ENCODE results near the gene PCBP2. TPM values are rescaled to one million over a fixed set of nuclear protein-coding genes. Genes with fewer than 3 reads are reported as not detected.

The PCBP2 gene
- total RNA-seq, 2 donors from 2014 or later: 763 to 862 TPM

DNA sequence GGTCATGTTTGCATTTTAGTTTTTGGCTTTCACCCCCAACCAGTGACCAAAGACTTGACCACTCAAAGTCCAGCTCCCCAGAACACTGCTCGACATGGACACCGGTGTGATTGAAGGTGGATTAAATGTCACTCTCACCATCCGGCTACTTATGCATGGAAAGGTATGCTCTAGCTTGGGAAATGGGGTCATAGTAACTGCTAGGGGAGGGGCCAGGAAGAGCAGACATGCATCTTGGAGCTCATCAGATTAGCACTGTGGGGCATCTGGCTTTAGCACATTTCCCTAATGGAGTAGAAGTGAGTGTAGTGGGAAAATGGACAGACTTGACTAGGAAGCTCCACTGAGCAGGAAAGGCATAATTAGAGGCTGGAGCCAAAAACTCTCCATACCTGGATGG is 2.8 kb downstream of the PCBP2 start:
- Mint-ChIP-seq H3K27ac (peak overlapping the region; percentile 87), H3K9me3 (no peaks in the 10 kb centered on the region), H3K36me3 (ENCODE audit: low read depth) (peaks cover 76% of the 10 kb centered on the region), H3K27me3 (no peaks in the 10 kb centered on the region), H3K4me1 (peaks cover 33% of the 10 kb centered on the region), H3K4me3 (peak overlapping the region; percentile 80)
- ATAC-seq (replicated peaks): no peak

DNA sequence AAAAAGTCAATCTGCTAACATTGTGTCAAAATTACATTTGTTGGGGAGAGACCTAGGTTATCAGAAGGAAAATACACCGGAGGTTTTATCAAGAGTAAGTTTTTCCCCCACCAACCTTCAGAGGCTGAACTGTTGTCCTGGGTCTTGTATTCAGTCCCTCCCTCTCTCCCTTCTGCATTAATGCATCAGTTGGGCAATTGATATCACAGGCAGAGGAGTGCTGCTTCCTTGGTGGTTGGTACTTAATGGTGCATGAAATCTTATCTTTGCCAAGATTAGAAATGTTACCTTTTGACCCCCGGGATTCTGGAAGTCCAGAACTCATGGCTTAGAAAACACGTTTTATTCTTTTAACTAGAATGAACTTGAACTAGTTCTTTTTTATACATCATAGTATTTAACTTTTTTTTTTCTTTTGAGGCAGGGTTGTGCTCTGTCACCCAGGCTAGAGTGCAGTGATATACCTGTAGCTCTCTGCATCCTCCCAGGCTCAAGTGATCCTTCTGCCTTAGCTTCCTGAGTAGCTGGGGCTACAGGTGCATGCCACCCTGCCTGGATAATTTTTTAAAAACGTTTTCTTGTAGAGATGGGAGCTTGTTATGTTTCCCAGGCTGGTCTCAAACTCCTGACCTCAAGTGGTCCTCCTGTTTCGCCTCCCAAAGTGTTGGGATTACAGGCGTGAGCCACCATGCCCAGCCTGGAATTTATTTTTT is 4.9 kb downstream of the PCBP2 start:
- ATAC-seq (replicated peaks): no peak
- Mint-ChIP-seq H3K4me1 (peaks cover 38% of the 10 kb centered on the region), H3K4me3 (no peak overlapping the region), H3K9me3 (no peaks in the 10 kb centered on the region), H3K27me3 (no peaks in the 10 kb centered on the region), H3K27ac (no peak overlapping the region), H3K36me3 (ENCODE audit: low read depth) (peaks cover 97% of the 10 kb centered on the region)

DNA sequence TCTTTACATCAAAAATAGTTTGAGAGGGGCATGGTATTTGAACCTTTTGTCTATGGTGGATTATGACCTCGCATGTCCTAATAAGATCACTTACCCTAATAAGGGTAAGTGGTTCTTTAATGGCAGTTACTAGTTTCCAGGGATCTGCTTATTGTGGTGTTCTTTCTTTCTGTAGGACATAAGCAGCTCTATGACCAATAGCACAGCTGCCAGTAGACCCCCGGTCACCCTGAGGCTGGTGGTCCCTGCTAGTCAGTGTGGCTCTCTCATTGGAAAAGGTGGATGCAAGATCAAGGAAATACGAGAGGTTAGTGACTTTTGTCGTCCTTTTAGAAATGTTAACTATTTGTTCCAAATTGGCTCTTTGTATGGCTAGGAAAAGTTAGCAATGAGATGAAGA is 7.2 kb downstream of the PCBP2 start:
- ATAC-seq (replicated peaks): no peak
- Mint-ChIP-seq H3K4me1 (peaks cover 37% of the 10 kb centered on the region), H3K9me3 (no peaks in the 10 kb centered on the region), H3K27me3 (no peaks in the 10 kb centered on the region), H3K27ac (no peak overlapping the region), H3K36me3 (ENCODE audit: low read depth) (peaks cover 100% of the 10 kb centered on the region), H3K4me3 (no peak overlapping the region)

DNA sequence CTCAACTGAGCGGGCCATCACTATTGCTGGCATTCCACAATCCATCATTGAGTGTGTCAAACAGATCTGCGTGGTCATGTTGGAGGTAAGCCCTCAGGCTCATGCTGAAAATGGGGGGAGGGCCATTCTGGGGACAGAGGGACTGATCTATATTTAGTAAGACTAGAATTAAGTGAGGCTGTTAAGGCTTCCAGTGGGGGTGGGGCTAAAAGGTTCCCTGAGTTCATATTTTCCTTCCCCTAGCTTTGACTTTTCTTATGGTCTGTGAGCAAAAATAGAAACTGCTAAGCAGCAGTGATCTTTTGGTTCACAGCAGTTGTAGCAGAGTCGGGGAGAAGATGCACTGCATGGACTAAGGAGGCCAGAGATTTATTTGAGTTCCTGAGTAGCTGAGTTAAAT is 9.2 kb downstream of the PCBP2 start:
- H3K4me1 Mint-ChIP-seq: peaks cover 29% of the 10 kb centered on the region
- peak overlapping the region; percentile 80 for H3K27ac Mint-ChIP-seq
- no peak for ATAC-seq (replicated peaks)
- H3K27me3 Mint-ChIP-seq: no peaks in the 10 kb centered on the region
- H3K9me3 Mint-ChIP-seq: no peaks in the 10 kb centered on the region
- H3K4me3 Mint-ChIP-seq: no peak overlapping the region
- H3K36me3 Mint-ChIP-seq (ENCODE audit: low read depth): peaks cover 100% of the 10 kb centered on the region

DNA sequence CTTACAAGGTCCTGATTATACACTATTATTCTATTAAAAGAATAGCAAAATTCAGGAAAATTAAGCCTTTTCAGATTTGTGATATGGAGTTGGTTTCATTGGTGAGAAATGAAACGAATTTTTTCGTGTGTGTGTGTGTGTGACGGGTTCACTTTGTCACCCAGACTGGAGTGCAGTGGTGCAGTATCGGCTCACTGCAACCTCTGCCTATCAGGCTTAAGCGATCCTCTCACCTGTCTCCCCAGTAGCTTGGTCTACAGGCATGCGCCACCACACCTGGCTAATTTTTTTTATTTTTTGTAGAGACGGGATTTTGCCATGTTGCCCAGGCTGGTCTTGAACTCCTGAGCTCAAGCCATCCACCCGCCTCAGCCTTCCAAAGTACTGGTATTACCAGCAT is 9.7 kb downstream of the PCBP2 start:
- Mint-ChIP-seq H3K4me3 (no peak overlapping the region), H3K4me1 (peaks cover 33% of the 10 kb centered on the region), H3K27me3 (no peaks in the 10 kb centered on the region), H3K9me3 (no peaks in the 10 kb centered on the region), H3K27ac (no peak overlapping the region), H3K36me3 (ENCODE audit: low read depth) (peaks cover 100% of the 10 kb centered on the region)
- no peak for ATAC-seq (replicated peaks)

DNA sequence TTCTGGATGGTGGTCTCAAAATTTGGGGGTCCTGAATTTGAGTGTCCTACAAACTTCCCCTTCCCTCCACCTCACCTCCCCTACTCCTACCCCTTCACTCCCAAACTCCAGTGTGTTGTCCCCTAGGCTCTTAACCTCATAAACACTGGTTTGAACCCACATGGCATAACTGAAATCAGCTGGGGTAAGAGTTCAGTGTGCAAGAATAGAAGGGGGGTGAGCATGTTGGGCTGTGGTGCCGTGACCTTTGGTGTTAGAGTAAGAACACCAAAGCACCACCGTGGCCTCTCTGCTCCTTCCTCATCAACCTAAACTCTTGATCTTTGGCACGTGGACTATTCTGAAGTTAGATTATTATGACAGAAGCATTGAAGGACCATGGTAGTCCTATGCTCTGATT is 11.0 kb downstream of the PCBP2 start:
- Mint-ChIP-seq H3K9me3 (no peaks in the 10 kb centered on the region), H3K27ac (peak overlapping the region; percentile 48), H3K4me3 (no peak overlapping the region), H3K4me1 (peaks cover 38% of the 10 kb centered on the region), H3K27me3 (no peaks in the 10 kb centered on the region), H3K36me3 (ENCODE audit: low read depth) (peaks cover 100% of the 10 kb centered on the region)
- ATAC-seq (replicated peaks): no peak

DNA sequence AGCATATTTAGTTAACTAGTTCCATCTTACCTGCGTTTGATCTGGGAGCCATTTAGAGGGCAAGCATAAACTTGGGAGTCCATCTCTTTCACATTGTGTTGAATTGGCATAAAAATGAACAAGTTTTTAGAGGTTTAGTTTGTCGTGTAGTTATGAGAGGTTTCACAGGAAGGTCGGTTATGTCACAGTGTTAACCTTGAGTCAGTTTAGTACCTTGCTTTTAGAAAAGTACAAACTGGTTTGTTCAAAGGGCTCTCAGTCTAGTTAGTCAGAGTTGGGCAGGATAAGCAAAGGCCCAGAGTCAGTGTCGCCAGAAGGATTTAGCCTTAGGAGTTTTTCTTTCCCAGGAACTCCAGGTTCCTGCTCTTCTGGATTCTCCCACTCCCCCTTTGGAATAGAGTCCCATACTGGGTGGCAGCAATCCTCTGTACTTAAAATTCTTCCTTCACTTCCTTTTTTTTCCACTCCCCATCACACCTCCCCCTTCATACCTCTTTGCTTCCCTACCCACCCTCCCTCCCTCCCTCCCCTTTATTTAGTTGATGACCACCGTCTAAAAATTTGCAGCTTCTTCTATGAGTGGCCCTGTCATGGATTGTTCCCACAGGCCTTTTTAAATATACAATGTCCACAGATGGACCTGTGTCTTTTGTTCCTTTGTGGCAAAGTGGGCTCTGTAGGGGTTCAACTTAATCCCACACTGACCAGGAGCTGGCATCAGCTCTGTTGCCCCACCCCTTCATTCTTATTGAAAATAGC is 12.1 kb downstream of the PCBP2 start:
- peak; percentile 39 for ATAC-seq (replicated peaks)
- Mint-ChIP-seq H3K4me1 (peaks cover 37% of the 10 kb centered on the region), H3K36me3 (ENCODE audit: low read depth) (peaks cover 100% of the 10 kb centered on the region), H3K9me3 (no peaks in the 10 kb centered on the region), H3K4me3 (no peak overlapping the region), H3K27ac (peak overlapping the region; percentile 6), H3K27me3 (no peaks in the 10 kb centered on the region)

DNA sequence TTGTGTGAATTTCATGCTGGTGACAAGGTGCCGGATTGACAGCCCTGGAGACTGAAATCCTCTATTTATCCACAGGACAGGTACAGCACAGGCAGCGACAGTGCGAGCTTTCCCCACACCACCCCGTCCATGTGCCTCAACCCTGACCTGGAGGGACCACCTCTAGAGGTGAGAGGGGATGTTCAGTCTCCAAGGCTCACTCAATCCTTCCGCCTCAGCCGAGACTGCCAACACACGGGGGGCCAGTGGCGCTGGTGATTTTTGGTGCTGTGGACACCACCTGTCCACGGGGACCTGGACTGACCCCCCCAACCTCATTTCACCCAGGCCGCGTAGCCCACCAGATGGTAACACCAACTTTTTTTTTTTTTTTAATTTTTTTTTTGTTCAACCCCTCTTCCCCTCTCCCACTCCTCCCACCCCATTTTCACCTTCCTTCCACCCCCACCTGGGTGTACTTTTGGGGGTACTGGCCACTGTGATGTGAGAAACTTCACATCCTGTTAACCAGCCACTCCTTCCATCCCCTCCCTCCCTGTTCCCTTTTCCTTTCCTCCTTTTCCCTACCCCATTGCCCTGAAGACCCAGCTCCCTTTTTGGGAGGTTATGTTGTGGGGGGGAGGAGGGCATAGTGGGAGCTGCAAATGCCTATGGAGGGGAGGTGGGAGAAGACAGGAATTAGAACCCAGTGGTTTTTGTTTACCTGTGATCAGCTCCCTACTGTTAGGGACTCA is 12.9 kb downstream of the PCBP2 start:
- H3K27me3 Mint-ChIP-seq: no peaks in the 10 kb centered on the region
- peak overlapping the region; percentile 76 for H3K27ac Mint-ChIP-seq

DNA sequence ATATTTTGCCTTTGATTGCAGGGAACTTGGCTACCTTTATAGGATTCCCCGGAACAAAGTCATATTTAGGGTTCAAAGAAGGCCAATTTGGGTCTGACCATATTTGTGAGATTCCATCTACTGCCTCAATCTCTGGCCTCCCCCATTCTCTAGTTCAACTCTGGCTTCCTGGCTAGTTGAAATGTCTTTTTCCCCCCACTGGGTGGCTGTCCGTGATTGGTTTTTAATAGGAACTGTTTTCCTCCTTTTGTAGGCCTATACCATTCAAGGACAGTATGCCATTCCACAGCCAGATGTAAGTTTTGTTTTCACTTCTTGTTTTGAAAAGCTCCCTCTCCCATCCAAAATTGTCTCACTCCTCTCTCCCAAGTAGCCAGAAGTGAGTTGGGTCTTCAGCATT is 13.8 kb downstream of the PCBP2 start:
- H3K36me3 Mint-ChIP-seq (ENCODE audit: low read depth): peaks cover 100% of the 10 kb centered on the region

More for the DNA sequence above, 12.9 kb downstream of the PCBP2 start:
- ATAC-seq (replicated peaks): no peak
- Mint-ChIP-seq H3K4me1 (peaks cover 34% of the 10 kb centered on the region), H3K9me3 (no peaks in the 10 kb centered on the region), H3K4me3 (no peak overlapping the region), H3K36me3 (ENCODE audit: low read depth) (peaks cover 100% of the 10 kb centered on the region)

DNA sequence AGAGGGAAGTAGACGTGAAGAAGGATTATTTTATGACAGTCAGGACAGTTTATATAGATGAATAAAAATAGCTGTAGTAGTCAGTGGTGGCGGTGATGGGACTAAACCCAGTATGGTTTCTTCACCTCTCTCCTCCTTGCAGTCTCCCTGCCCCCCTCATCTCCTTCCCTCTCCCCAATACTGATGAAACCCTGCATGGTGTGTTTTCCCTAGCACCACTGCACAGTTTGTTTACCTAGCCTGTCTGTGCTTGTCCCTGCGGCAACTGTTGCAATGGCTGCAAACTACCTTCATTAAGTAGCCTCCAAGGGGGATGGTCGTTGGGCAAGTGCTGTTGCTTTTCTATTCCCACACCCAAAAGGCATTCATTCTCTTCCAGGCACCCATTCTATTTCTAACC is 14.7 kb downstream of the PCBP2 start:
- peaks cover 32% of the 10 kb centered on the region for H3K4me1 Mint-ChIP-seq
- ATAC-seq (replicated peaks): no peak

More for the DNA sequence above, 13.8 kb downstream of the PCBP2 start:
- Mint-ChIP-seq H3K4me1 (peaks cover 28% of the 10 kb centered on the region), H3K27me3 (no peaks in the 10 kb centered on the region), H3K4me3 (no peak overlapping the region), H3K27ac (peak overlapping the region; percentile 76), H3K9me3 (no peaks in the 10 kb centered on the region)
- ATAC-seq (replicated peaks): no peak

DNA sequence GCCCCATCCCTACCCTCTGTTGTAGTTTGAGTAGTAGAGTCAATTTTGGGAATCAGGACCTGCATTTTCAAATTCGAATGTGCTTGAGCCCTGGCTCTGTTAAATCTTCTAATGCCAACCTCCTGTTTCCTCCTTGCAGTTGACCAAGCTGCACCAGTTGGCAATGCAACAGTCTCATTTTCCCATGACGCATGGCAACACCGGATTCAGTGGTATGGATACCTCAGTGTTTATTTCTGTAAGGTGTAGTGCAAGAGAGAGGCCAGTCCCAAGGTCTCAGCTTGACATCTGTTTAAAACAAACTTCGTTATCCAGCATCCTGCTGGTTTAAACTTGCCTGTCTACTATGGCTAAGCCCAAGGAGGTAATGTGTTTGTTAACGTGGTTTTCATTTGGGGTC is 15.2 kb downstream of the PCBP2 start:
- H3K27me3 Mint-ChIP-seq: no peaks in the 10 kb centered on the region
- no peak for ATAC-seq (replicated peaks)
- H3K36me3 Mint-ChIP-seq (ENCODE audit: low read depth): peaks cover 100% of the 10 kb centered on the region
- no peaks in the 10 kb centered on the region for H3K9me3 Mint-ChIP-seq
- H3K4me3 Mint-ChIP-seq: no peak overlapping the region
- peaks cover 36% of the 10 kb centered on the region for H3K4me1 Mint-ChIP-seq
- H3K27ac Mint-ChIP-seq: peak overlapping the region; percentile 76

More for the DNA sequence above, 14.7 kb downstream of the PCBP2 start:
- no peaks in the 10 kb centered on the region for H3K27me3 Mint-ChIP-seq
- peak overlapping the region; percentile 76 for H3K27ac Mint-ChIP-seq
- no peaks in the 10 kb centered on the region for H3K9me3 Mint-ChIP-seq
- peaks cover 100% of the 10 kb centered on the region for H3K36me3 Mint-ChIP-seq (ENCODE audit: low read depth)
- no peak overlapping the region for H3K4me3 Mint-ChIP-seq

DNA sequence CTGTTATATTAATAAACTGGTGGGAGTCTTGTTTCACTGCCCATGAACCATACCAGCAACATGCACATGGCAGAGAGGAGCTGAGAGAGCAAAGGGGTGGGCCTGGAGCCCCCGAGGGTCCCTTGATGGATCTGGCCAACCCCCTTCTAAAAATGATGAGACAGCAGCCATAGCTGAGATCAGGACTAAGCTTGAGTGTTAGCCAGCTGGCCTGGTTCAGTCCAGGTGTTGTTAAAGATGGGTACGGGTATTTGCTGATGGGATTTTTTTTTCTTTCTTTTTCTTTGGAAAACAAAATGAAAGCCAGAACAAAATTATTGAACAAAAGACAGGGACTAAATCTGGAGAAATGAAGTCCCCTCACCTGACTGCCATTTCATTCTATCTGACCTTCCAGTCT is 16.0 kb downstream of the PCBP2 start:
- Mint-ChIP-seq H3K4me1 (peaks cover 39% of the 10 kb centered on the region), H3K9me3 (no peaks in the 10 kb centered on the region), H3K27me3 (no peaks in the 10 kb centered on the region), H3K4me3 (no peak overlapping the region), H3K36me3 (ENCODE audit: low read depth) (peaks cover 100% of the 10 kb centered on the region), H3K27ac (no peak overlapping the region)
- no peak for ATAC-seq (replicated peaks)

DNA sequence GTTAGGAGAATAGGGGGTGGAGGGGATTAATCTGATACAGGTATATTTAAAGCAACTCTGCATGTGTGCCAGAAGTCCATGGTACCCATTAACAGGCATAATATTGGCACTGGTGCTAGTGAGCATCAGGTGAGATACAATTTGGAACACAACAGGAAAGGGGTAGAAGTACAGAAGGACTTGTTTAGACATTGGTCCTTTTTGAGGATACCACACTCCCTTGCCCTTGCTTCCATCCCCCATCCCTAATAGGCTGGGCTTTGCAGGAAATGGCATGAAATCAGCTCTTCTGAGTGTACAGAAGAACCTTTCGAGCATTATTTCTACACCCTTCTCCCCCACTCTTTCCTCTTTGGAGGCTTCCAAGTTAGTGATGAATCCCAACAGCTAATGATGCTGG is 16.4 kb downstream of the PCBP2 start:
- Mint-ChIP-seq H3K9me3 (no peaks in the 10 kb centered on the region), H3K27ac (no peak overlapping the region), H3K4me1 (peaks cover 39% of the 10 kb centered on the region), H3K27me3 (no peaks in the 10 kb centered on the region), H3K36me3 (ENCODE audit: low read depth) (peaks cover 100% of the 10 kb centered on the region), H3K4me3 (no peak overlapping the region)
- ATAC-seq (replicated peaks): no peak

DNA sequence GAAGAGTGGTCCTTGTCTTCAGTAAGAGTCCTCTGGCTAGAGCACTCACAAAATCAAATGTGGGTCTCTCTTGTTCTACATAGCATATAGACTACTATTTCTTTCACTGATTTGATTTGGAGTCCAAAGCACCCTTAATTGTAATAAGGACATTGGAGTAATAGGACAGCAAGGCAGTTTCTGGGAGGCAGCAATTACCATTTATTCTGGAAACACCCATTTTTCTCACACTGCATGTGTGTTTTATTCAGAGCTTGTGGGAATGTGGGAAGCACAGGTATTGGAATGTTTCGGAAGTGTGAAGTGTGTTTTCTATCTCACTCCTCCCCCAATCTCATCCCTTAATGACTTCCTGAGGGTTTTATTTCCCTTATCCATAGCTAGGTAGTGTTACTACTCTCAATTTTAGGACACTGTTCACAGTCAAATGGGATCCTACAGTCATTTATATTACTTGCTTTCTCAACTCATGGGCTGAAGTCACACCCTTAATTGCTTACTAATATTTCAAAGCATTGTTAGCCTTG is 20.2 kb downstream of the PCBP2 start:
- ATAC-seq (replicated peaks): no peak
- H3K4me1 Mint-ChIP-seq: peaks cover 47% of the 10 kb centered on the region
- H3K27me3 Mint-ChIP-seq: no peaks in the 10 kb centered on the region
- peaks cover 100% of the 10 kb centered on the region for H3K36me3 Mint-ChIP-seq (ENCODE audit: low read depth)
- H3K4me3 Mint-ChIP-seq: peak overlapping the region; percentile 75
- H3K27ac Mint-ChIP-seq: peak overlapping the region; percentile 92
- no peaks in the 10 kb centered on the region for H3K9me3 Mint-ChIP-seq

Measured in activated T-helper 17 cell treated with anti-CD3 and anti-CD28 coated beads, Interleukin-2, amount 50 U/mL, for 72 hours (primary cell).